ENCODE data around the gene TGFBR3.

The TGFBR3 gene

DNA sequence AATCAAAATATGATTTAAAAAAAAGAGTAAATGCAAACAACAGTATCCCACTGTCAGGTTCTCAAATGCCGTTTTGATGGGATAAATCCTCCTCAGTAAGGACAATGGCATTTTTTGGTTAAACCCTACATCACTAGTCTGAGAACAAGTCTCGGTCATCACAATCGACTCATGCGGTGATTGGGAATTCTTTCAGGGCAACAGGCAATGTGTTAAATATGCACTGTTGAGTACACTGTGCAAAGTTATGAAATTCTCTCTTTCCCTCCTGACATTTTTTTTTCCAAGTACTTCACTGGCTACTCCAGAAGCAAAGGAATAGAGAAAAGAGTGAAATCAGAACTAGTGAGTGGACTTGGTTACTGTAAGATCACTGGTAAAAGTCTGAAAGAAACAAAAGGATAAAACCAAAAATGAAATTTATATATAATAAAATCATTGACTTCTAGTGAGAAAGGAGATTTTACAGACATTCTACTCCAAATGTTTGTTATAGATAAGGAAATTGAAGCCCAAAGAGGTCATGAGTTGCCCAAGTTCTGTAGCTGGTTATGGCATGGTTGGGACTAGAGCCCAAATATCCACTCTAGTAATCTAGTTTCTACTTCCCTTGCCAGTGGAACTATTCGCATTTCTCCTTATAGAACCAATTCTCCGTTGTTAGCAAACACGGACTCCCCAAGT is 111.3 kb downstream of the TGFBR3 start:
- DNase-seq: no peak

DNA sequence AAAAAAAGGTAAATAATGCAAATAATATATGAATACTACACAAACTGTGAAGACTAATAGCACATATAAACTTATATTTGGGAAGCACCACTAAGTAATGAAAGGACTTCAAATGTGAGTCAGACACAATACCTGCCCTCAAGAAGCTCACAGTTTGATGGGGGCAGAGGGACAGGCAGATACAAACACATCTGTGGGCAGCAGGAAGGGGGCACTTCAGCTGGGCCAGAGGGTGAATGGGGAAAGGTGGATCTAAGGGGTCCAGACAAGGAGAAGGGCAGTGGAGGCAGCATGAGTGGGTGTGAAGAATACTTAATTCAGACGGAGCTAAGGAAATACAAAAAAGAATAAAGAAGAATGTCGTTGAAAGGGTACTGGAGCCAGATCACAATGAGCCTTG is 114.2 kb downstream of the TGFBR3 start:
- DNase-seq: no peak

DNA sequence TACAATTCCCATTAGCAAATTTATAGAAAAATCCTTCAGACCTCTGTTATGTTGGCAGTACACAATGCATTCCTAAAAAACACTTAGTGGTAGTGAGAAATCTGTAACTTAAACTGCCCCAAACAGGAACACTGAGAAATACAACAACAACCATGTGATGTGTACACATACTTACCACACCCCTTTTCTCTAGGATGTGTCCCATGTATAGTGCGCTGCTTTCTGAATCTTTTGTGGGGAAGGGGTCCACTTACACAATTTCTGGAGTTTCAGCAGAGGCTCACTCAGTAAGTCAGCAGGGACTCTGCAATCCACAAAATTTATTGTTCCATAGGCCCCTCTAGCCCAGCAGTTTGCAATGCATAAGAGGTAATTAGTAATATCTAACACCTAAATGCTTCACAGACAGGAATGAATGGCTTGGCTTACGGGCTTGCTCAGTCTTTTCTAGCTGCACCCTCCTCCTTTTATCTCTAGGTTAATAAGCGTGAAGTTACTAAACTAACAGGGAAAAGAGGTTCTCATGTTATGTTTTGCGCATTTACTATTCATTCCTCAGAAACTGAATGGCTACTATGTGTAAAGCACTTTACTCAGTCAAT is 115.2 kb downstream of the TGFBR3 start:
- DNase-seq: no peak

DNA sequence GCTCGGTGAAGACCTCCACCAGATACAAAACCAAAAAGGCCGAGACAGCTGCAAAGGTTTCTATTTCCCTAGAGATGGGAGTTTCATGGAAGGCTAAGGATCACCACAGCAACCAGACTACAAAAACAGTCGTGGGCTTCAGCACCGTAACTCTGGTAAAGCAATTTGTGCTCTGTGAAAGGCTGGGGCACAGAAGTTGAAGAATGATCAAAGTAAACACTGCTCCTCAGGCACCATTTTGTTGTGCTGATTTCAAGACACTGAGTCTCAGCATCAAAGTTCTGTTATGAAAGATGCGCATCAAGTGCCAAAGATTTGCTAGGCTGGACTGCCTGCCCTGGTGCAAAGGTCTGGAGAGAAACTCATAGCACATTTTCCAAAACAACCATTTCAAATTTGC is 116.2 kb downstream of the TGFBR3 start:
- DNase-seq: no peak

- no peak for DNase-seq
Measured at GRCh38 chr1:91768786-91769725, 116.9 kb downstream of the TGFBR3 start.

GRCh38 chr1:91768120-91768519 is 117.8 kb downstream of the TGFBR3 start:
- no peak for DNase-seq

DNA sequence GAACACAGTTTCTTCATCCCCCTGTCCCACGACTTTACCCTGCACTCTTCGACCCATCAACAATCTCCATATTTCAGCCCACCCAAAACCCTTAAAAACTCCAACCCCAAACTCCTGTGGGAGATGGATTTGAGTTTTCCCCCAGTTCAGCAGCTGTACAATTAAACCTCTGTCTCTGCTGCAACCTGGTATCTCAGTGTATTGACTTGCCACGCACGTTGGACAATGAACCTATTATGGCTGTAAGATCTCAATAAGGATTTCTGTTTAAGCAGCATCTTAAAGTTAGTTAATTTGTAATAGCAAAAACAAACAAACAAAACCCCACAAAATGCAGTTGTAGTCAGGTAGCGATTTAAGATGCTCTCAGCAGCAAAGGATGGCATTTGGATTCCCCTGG is 119.1 kb downstream of the TGFBR3 start:
- DNase-seq: no peak

- DNase-seq: no peak
Measured at GRCh38 chr1:91765880-91766443, 120.0 kb downstream of the TGFBR3 start.

DNA sequence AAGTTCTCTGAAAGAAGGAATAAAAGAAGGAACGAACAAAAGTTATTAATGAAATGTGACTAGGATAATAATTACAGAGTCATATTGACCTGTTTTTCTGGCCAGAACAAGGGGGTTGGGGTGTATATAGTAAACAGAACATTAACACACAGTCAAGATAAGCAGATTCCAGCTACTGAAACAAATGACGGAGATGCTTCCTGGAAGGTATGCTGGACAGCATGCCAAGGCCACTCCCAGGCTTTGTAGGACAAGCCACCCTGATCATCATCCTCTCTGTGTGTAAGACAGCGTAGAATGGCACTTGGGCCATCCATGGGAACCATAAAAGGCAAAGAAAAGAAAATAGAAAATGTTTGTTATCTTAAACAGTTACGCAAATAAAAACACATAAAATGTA is 120.7 kb downstream of the TGFBR3 start:
- DNase-seq: no peak

GRCh38 chr1:91764471-91765115 is 121.4 kb downstream of the TGFBR3 start:
- no peak for DNase-seq

DNA sequence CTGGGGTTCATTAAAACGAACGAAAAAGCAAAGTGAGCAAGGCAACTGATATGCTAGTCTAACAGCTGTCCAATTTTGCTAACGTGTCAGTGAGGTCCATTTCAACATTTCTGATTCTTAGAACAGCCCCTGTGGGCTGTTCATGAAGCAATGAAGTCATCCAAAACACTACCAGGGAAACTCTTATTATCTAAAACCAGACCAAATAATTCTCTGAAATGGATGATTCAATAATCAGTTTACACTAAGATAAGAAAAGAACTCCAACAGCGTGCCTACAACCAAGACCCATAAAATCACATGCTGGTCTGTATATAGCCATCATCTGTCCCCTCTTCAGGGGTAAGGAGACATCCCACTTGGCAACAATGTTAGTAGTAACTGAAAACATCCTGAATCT is 122.7 kb downstream of the TGFBR3 start:
- no peak for DNase-seq

- DNase-seq: no peak
Measured at GRCh38 chr1:91761295-91761721, 124.6 kb downstream of the TGFBR3 start.

- DNase-seq: no peak
Measured at GRCh38 chr1:91760512-91760911, 125.4 kb downstream of the TGFBR3 start.

DNA sequence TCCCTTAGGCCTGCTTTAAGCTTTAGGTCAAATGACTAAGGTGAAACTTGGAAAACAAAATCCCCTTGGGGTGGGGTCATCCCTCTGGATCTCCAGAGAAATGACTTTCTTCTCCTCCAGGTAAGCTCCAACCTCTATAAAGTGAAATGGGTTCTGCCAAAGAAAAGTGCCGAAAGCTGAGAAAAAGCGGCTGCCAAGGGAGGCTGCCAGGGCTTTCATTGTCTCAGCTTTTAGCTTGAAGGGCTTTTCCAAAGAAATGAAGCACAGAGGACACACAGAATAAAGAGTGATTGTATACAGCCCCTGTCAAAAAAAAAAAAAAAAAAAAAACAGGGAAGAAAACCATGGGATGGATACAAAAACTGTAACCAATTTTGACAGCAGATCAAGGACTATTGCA is 126.9 kb downstream of the TGFBR3 start:
- DNase-seq: no peak

- no peak for DNase-seq
Measured at GRCh38 chr1:91757763-91758460, 128.0 kb downstream of the TGFBR3 start.

GRCh38 chr1:91755702-91756287 is 130.2 kb downstream of the TGFBR3 start:
- no peak for DNase-seq

GRCh38 chr1:91754816-91755580 is 131.0 kb downstream of the TGFBR3 start:
- no peak for DNase-seq

DNA sequence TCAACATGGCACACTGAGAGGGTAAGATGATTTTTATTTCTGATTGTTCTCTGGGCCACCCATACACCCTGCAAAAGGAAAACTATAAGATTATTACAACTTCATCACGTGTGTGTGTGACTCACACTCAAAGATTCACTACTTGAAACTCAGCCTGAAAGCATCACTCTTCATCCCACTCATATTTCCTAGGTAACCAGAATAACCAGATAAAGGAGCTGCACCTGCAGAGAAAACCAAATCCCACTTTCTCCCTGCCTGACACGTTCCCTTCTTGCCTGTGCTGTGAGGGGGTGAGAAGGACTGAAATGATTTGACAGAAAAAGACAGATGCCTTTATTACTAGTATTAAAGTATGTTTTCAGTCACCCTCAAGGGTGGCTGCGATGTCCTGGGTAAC is 131.6 kb downstream of the TGFBR3 start:
- no peak for DNase-seq

DNA sequence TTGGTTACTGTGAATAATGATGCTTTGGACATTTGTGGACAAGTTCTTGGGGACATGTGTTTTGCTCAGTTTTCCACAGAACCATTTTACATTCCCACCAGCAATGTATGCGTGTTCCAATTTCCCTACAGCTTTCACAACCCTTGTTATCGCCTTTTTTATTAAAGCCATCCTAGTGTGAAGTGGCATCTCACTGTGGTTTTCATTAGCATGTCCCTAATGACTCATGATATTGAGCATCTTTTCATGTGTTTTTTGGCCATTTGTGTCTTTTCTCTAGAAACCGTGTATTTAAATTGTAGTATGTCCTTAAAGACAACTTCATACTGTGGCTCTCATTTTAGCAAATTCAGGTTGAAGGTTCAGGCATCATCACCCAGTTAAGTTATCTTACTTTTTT is 132.1 kb downstream of the TGFBR3 start:
- DNase-seq: peak in 1 of 2 donors; percentile 18

DNA sequence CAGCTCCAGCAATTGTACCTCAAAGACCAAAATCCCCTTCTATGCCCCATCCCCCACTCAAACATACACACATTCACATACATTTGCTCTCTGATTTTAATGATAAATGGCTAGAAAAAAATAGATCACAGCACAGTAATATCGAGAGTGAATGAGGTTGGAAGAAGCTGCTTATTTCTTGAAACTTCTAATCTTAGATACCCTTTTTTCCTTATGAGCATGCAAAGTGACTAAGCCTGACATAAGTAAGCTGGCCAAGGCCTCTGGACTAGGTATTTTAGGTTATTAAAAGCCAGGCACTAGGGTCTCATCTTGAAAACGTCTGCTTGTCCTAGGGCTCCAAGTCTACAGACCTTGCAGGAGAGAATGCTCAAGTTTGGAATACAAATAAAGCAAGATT is 133.6 kb downstream of the TGFBR3 start:
- DNase-seq: no peak

DNA sequence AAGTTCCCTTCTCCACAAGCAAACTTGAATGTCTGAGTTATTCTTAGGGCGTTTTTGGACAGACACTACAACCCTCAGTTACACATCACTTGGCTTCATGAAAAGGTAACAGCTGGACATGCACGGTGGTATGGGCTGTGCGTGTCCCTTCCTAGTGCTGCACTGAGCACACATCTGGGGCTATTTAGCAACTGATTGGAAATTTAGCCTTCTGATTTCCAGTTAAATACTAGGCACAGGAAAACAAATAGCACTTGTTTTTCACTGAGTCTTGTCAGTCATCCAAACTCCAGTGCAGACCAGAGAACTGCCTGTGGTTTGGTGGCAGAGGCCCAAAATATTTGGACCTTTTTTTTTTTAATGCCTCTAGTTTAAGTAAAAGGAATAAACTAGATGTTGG is 134.7 kb downstream of the TGFBR3 start:
- no peak for DNase-seq

Measured in CD4-positive, alpha-beta T cell treated with Interferon alpha-2 for 1 hour (primary cell).